Measurements from ENCODE around the gene TRIO.

TRIO gene

DNA sequence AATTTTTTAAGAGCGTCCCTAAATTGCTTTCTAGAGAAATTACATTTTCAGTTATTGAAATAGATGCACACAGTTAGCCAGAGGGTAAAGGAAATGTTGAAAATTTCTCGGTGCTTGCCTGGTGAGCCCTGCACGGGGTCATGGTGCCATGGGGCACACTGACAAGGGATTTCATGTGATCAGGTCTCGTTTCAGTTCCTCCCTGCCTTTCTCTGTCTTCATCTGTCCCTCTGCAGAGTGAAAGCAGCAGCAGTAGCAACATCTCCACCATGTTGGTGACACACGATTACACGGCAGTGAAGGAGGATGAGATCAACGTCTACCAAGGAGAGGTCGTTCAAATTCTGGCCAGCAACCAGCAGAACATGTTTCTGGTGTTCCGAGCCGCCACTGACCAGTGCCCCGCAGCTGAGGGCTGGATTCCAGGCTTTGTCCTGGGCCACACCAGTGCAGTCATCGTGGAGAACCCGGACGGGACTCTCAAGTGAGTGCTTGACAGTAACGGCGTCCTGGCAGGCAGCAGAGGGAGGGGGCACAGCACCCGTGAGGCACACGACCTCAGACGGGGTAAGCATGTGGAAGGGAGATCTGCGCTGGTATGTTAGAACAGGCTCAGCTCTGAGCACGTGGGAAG lies 349.3 kb downstream of the TRIO start:
- Histone ChIP-seq H3K4me1 (ENCODE audit: control insufficient read depth, insufficient read depth, low read length) (peaks cover 4% of the 10 kb centered on the region), H3K9ac (ENCODE audit: low read length) (no peak overlapping the region), H3K4me3 (ENCODE audit: low read length) (no peak overlapping the region), H3K36me3 (ENCODE audit: control insufficient read depth, insufficient read depth, low read length) (peaks cover 41% of the 10 kb centered on the region), H3K27ac (ENCODE audit: low read depth, low read length) (no peak overlapping the region), H3K27me3 (ENCODE audit: control insufficient read depth, insufficient read depth, low read length) (no peaks in the 10 kb centered on the region)

DNA sequence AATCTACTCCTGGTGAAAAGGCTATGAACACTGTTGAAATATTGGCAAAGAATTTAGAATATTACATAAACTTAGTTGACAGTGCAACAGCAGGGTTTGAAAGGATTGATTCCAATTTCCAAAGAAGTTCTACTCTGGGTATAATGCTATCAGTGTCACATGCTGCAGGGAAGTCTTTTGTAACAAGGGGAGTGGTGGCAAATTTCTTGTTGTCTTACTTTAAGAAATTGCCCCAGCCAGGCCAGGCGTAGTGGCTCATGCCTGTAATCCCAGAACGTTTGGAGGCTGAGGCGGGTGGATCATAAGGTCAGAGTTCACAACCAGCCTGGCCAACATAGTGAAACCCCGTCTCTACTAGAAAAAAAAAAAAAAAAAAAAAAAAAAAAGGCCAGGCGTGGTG lies 352.2 kb downstream of the TRIO start:
- H3K36me3 ChIP-seq (ENCODE audit: control insufficient read depth, insufficient read depth, low read length): peaks cover 51% of the 10 kb centered on the region

DNA sequence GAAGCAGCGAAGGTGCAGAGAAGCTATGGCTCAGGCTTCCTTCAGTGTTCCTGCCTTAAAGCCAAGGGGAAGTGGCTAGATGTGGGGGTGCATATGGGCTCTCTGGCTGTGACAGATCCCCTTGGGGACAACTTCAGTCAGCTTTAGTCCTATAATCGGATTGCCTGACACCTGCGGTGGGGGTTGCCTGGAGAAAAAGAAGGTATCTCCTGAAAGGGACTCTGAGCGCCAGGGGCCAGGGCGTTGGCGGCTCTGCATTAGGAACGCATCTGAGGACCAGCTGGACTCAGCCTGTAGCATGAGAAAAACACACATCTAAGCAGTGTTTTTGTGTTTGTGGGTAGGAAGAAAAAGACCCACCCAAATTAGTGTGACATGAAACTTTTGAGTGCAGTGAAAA lies 354.2 kb downstream of the TRIO start:
- Histone ChIP-seq H3K27me3 (ENCODE audit: control insufficient read depth, insufficient read depth, low read length) (no peaks in the 10 kb centered on the region), H3K4me3 (ENCODE audit: low read length) (no peak overlapping the region), H3K9ac (ENCODE audit: low read length) (no peak overlapping the region), H3K36me3 (ENCODE audit: control insufficient read depth, insufficient read depth, low read length) (peaks cover 45% of the 10 kb centered on the region), H3K27ac (ENCODE audit: low read depth, low read length) (no peak overlapping the region), H3K4me1 (ENCODE audit: control insufficient read depth, insufficient read depth, low read length) (no peaks in the 10 kb centered on the region)

More for the DNA sequence above, 352.2 kb downstream of the TRIO start:
- Histone ChIP-seq H3K4me1 (ENCODE audit: control insufficient read depth, insufficient read depth, low read length) (peaks cover 2% of the 10 kb centered on the region), H3K27ac (ENCODE audit: low read depth, low read length) (no peak overlapping the region), H3K9ac (ENCODE audit: low read length) (no peak overlapping the region), H3K4me3 (ENCODE audit: low read length) (no peak overlapping the region), H3K27me3 (ENCODE audit: control insufficient read depth, insufficient read depth, low read length) (no peaks in the 10 kb centered on the region)

DNA sequence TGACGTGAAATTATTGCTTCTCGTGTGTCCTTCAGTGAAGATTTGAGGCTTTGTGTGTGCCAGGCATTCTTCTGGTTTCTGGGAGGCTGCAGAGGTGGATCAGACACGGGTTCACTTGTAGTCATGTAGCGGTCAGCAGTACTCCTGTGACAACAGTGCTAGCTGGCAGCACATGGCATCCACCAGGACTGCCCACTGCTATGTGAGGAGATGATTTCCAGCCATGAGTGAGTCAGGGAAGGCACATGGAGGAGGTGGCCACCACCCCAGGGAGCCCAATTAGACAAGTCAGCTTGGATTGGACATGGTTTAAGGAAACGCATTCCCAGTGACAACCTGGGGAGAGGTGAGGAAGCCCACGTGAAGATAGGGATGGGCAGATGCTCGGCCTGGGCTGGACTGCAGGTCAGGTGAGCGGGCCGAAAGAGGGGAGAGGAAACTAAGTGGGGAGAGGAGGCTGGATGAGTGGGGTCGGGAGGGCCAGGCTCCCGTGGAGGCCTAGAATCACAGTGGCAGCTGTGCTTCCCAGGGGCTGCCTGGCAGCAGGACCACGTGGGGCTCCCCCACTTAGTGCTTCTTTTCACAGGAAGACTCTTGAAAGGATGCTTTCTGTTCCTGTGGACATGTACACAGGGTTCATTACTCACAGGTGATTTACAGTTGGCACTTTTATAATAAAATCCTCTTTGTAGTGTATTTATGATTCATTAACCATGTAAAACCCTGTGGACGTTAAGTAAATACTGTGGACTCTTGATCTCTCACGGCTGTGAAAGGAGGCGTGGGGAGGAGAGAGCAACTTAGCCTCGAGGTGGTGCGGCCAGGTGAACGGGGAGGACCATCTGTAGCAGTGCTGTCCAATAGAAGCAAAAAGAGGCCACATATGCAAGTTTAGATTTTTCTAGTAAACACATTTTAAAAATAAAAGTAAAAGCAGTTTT lies 358.5 kb downstream of the TRIO start:
- Histone ChIP-seq H3K4me3 (ENCODE audit: low read length) (no peak overlapping the region), H3K27me3 (ENCODE audit: control insufficient read depth, insufficient read depth, low read length) (no peaks in the 10 kb centered on the region), H3K4me1 (ENCODE audit: control insufficient read depth, insufficient read depth, low read length) (no peaks in the 10 kb centered on the region), H3K27ac (ENCODE audit: low read depth, low read length) (no peak overlapping the region), H3K9ac (ENCODE audit: low read length) (no peak overlapping the region), H3K36me3 (ENCODE audit: control insufficient read depth, insufficient read depth, low read length) (peaks cover 52% of the 10 kb centered on the region)

DNA sequence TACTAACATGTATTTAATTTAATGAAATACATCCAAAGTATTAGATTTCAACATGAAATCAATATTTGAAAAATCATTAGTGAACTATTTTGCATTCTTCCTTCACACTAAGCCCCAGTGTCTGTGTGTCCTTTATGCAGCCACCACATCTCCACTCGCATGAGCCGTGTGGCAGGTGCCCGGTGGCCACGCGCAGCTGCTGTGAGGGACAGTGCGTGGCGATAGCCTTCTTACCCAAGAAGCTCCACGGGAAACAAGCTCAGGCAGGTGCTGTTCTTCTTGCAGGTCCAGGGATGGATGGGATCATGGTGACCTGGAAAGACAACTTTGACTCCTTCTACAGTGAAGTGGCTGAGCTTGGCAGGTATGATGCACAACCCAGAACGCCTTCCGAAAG lies 359.1 kb downstream of the TRIO start:
- H3K9ac ChIP-seq (ENCODE audit: low read length): no peak overlapping the region
- H3K4me1 ChIP-seq (ENCODE audit: control insufficient read depth, insufficient read depth, low read length): no peaks in the 10 kb centered on the region
- H3K27me3 ChIP-seq (ENCODE audit: control insufficient read depth, insufficient read depth, low read length): no peaks in the 10 kb centered on the region
- peaks cover 51% of the 10 kb centered on the region for H3K36me3 ChIP-seq (ENCODE audit: control insufficient read depth, insufficient read depth, low read length)
- no peak overlapping the region for H3K4me3 ChIP-seq (ENCODE audit: low read length)
- H3K27ac ChIP-seq (ENCODE audit: low read depth, low read length): no peak overlapping the region

DNA sequence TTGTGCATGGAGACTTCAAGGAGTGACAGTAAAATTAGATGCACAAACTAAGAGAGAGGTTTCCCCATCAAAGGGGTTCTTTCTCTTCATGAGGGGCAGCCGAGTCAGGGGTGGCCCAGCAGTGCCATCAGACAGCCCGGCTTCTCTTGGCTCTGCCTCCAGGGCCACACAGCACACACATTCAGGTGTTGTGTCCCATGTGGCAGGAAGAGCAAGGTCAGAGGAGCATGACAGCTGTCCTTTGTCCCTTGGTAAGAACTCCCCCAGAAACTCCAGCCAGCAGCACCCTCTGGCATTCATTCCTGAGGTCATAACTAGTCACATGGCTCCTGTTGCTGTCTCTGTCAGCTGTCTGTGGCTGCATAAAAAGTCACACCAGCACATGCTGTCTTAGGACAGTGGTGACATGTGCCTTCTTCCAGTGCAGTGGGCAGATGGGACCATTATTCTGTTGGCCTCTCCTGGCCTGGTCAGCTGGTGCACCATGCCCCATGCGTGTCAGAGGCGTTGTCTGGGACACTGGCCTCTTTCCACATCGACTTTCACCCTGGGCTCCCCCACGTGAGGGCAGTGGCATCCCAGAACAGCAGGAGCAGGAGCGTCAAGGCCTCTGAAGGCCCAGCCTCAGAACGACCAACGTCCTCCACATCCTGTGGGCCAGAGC lies 360.0 kb downstream of the TRIO start:
- H3K27me3 ChIP-seq (ENCODE audit: control insufficient read depth, insufficient read depth, low read length): no peaks in the 10 kb centered on the region
- H3K4me3 ChIP-seq (ENCODE audit: low read length): no peak overlapping the region
- H3K4me1 ChIP-seq (ENCODE audit: control insufficient read depth, insufficient read depth, low read length): no peaks in the 10 kb centered on the region
- no peak overlapping the region for H3K27ac ChIP-seq (ENCODE audit: low read depth, low read length)
- H3K36me3 ChIP-seq (ENCODE audit: control insufficient read depth, insufficient read depth, low read length): peaks cover 45% of the 10 kb centered on the region
- no peak overlapping the region for H3K9ac ChIP-seq (ENCODE audit: low read length)

DNA sequence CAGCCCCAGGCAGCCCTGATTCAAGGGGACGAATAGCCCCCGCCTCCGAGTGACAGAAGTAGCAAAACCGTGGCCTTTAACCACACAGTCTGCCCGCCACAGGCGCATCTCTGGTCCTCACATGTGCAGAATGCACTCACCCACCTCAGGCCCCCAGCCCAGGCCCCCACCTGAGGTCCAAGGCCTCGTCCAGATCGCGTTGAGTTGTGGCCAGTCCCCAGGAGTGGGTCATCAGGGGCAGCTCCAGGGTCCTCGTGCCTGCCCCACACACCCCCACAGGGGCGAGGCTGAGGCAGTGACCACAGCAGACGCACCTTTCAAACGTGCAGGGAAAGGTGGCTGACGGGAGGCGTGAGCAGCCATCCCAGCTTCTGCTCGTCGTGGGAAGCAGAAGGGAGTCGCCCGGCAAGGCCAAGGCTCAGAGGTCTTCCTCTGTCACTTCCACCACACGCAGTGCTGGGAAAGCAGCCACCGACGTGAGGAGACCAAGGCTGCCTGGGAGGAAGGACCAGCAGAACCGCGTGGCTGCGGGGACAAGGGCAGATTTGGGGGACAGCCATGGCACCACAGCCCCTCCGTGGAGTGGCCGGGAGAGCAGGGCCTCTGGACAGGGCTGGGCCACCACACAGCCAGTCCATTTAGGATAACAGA lies 360.7 kb downstream of the TRIO start:
- H3K27me3 ChIP-seq (ENCODE audit: control insufficient read depth, insufficient read depth, low read length): no peaks in the 10 kb centered on the region
- H3K27ac ChIP-seq (ENCODE audit: low read depth, low read length): no peak overlapping the region
- no peak overlapping the region for H3K4me3 ChIP-seq (ENCODE audit: low read length)
- H3K9ac ChIP-seq (ENCODE audit: low read length): no peak overlapping the region
- peaks cover 43% of the 10 kb centered on the region for H3K36me3 ChIP-seq (ENCODE audit: control insufficient read depth, insufficient read depth, low read length)
- no peaks in the 10 kb centered on the region for H3K4me1 ChIP-seq (ENCODE audit: control insufficient read depth, insufficient read depth, low read length)

DNA sequence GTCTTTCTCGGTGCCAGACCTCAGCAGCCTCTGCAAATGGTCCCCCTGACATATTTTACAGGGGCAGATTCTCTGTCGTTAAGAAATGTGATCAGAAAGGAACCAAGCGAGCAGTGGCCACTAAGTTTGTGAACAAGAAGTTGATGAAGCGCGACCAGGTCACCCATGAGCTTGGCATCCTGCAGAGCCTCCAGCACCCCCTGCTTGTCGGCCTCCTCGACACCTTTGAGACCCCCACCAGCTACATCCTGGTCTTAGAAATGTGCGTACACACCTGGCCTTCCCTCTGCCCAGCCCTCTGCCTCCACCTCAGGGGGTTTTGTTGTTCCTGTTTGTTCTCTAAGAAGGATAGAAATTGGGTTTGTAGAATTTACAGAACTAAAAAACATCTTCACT lies 361.2 kb downstream of the TRIO start:
- H3K36me3 ChIP-seq (ENCODE audit: control insufficient read depth, insufficient read depth, low read length): peaks cover 38% of the 10 kb centered on the region
- no peak overlapping the region for H3K9ac ChIP-seq (ENCODE audit: low read length)
- H3K27ac ChIP-seq (ENCODE audit: low read depth, low read length): no peak overlapping the region
- H3K4me3 ChIP-seq (ENCODE audit: low read length): no peak overlapping the region
- H3K27me3 ChIP-seq (ENCODE audit: control insufficient read depth, insufficient read depth, low read length): no peaks in the 10 kb centered on the region
- H3K4me1 ChIP-seq (ENCODE audit: control insufficient read depth, insufficient read depth, low read length): no peaks in the 10 kb centered on the region

DNA sequence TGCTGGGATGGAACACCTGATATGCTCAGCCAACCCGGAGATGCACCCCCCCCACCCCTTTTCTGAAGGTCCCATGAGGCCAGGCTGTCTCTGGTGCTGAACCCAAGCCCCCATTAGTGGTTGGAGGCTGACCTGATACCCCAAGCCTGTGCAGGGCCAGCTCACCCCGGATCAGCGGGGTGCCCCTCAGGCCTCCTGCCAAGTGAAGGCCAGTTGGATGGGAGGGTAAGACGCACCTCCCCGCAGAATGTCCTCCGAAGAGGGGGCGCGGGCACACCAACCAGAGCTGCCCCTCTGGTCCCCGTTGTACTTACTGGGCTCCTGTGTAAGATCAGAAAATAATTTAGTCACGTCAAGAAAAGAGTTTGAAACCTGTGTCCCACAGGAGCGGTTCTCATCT lies 361.7 kb downstream of the TRIO start:
- Histone ChIP-seq H3K36me3 (ENCODE audit: control insufficient read depth, insufficient read depth, low read length) (peaks cover 37% of the 10 kb centered on the region), H3K9ac (ENCODE audit: low read length) (no peak overlapping the region), H3K27me3 (ENCODE audit: control insufficient read depth, insufficient read depth, low read length) (no peaks in the 10 kb centered on the region), H3K4me3 (ENCODE audit: low read length) (no peak overlapping the region), H3K27ac (ENCODE audit: low read depth, low read length) (no peak overlapping the region), H3K4me1 (ENCODE audit: control insufficient read depth, insufficient read depth, low read length) (no peaks in the 10 kb centered on the region)

DNA sequence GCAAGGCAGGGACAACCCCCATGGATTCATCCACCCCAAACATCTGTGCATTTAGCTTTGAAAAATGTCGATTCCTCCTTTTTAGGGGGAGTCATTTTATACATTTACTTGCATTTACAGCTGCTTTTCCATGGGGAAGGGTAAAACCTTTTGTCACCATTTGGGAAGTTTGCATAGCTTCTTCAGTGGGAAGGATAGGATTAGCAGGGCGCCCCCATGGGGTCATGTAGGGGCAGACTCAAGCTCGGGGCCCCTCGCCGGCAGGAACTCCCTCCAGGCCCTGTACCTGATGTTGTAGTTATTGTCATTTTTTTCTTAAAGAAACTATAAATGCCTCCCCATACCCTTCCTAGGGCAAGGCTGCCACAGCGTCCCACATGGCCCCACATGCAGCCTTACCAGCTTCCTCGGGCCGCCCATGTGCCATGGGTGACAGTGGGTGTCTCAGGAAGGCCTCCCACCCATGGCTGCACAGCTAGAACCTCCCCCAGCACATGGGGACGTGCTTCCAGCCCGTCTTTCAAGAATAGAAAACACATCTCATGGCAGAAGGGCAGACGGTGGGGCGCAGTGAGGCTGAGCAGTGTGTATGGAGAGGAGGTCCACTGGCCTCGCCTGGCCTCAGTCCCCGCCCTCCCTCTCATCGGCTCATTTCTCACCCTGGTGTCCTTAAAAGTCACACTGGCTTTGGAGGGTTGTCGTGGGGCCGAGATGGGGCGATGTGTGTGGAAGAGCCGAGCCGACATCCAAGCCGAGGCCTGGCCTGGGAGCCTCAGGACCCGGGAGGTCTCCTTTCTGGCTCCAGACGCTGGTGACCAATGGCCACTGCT lies 362.4 kb downstream of the TRIO start:
- H3K4me1 ChIP-seq (ENCODE audit: control insufficient read depth, insufficient read depth, low read length): no peaks in the 10 kb centered on the region
- H3K9ac ChIP-seq (ENCODE audit: low read length): no peak overlapping the region
- H3K27ac ChIP-seq (ENCODE audit: low read depth, low read length): no peak overlapping the region
- peaks cover 37% of the 10 kb centered on the region for H3K36me3 ChIP-seq (ENCODE audit: control insufficient read depth, insufficient read depth, low read length)
- no peak overlapping the region for H3K4me3 ChIP-seq (ENCODE audit: low read length)
- no peaks in the 10 kb centered on the region for H3K27me3 ChIP-seq (ENCODE audit: control insufficient read depth, insufficient read depth, low read length)

DNA sequence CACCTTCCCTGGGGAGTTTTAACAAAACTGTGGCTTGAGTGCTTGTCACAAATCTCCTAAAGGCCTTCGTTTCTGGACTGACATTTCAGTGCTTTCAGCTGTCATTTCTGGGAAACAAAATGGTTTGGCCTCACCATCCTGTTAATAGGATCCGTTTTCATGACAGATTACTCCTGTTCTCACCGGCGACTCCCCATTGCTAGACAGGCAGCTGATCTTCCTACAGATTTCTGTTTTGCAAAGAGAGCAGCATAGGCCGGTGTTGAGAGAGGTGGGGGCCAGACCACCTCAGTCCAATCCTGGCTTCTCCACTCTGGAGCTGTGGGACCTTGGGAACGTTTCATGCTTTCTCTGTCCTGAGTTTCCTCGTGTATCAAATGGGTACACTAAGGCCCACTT lies 363.0 kb downstream of the TRIO start:
- peaks cover 37% of the 10 kb centered on the region for H3K36me3 ChIP-seq (ENCODE audit: control insufficient read depth, insufficient read depth, low read length)
- H3K4me1 ChIP-seq (ENCODE audit: control insufficient read depth, insufficient read depth, low read length): no peaks in the 10 kb centered on the region
- H3K27ac ChIP-seq (ENCODE audit: low read depth, low read length): no peak overlapping the region
- no peaks in the 10 kb centered on the region for H3K27me3 ChIP-seq (ENCODE audit: control insufficient read depth, insufficient read depth, low read length)
- no peak overlapping the region for H3K4me3 ChIP-seq (ENCODE audit: low read length)
- no peak overlapping the region for H3K9ac ChIP-seq (ENCODE audit: low read length)

All from rectal smooth muscle tissue (tissue), 1 donor.